HCT116 (cell line): Measurements from ENCODE around the gene SPSB2.

ENCODE experiments used
- CEBPB ChIP-seq: IDR thresholded peaks from 2 replicates; pipeline ENCODE4 v1.6.1; 2012; ENCODE audit warnings: low read depth
- CTCF ChIP-seq, 3 experiments: fragments of 200-600 bp in 1 of 3; sonication (generic) in 1 of 3; IDR thresholded peaks in 2 of 3; conservative IDR thresholded peaks in 1 of 3; 2 replicates each; pipeline ENCODE4 v1.5.1; 2012 to 2017; ENCODE audit warnings: low read depth in 2 of 3, low read length in 2 of 3, antibody characterized with exemption in 1 of 3, borderline replicate concordance in 1 of 3, control low read depth in 1 of 3, mild to moderate bottlenecking in 1 of 3, mixed read lengths in 1 of 3, mixed run types in 1 of 3, moderate library complexity in 1 of 3; ENCODE audit not compliant: insufficient read depth in 1 of 3
- ELF1 ChIP-seq: IDR thresholded peaks from 2 replicates; pipeline ENCODE4 v1.6.1; 2012; ENCODE audit warnings: low read depth, borderline replicate concordance
- EZH2phosphoT487 ChIP-seq: fragments of 200-600 bp; IDR thresholded peaks from 2 replicates; pipeline ENCODE4 v1.6.1; 2018; ENCODE audit warnings: antibody characterized with exemption, borderline replicate concordance
- MAX ChIP-seq: IDR thresholded peaks from 2 replicates; pipeline ENCODE4 v1.6.1; 2012
- POLR2A ChIP-seq: IDR thresholded peaks from 2 replicates; pipeline ENCODE4 v1.7.0; 2011; ENCODE audit warnings: borderline replicate concordance; ENCODE audit not compliant: insufficient read depth, insufficient read length; ENCODE audit errors: extremely low read depth
- ZBTB33 ChIP-seq: IDR thresholded peaks from 2 replicates; pipeline ENCODE4 v1.6.1; 2011; ENCODE audit warnings: mild to moderate bottlenecking, low read length, moderate library complexity; ENCODE audit not compliant: insufficient replicate concordance; ENCODE audit errors: extremely low read depth

- TF ChIP-seq CTCF (IDR thresholded peaks at IDR 0.05 in 2 of 3, conservative IDR thresholded peaks at IDR 0.05 in 1 of 3; ENCODE audit: borderline replicate concordance in 1 of 3, insufficient read depth in 1 of 3, low read depth in 2 of 3, low read length in 2 of 3): no peak
- TF ChIP-seq POLR2A: no peak
- TF ChIP-seq EZH2phosphoT487: no peak
- no peak for TF ChIP-seq ZBTB33
- no peak for TF ChIP-seq ELF1
- no peak for TF ChIP-seq CEBPB
- no peak for TF ChIP-seq MAX
Observed at GRCh38 chr12:6903722-6904121, 30.6 kb upstream of the SPSB2 start.
